ENCODE data around the gene EPDR1. TPM values are rescaled to one million over a fixed set of nuclear protein-coding genes. Genes with fewer than 3 reads are reported as not detected.

The EPDR1 gene
- total and polyA plus RNA-seq, 2 of the 4 experiments (the other 2 are of a cell fraction) = under 0.01 to 0.09 TPM

GRCh38 chr7:37964196-37964595 lies 43.8 kb downstream of the EPDR1 start:
- H3K27me3 ChIP-seq (ENCODE audit: control insufficient read depth, insufficient read depth, low read length) = no peaks in the 10 kb centered on the region

More at GRCh38 chr7:37964196-37964595, 43.8 kb downstream of the EPDR1 start:
- in situ Hi-C loops (cut with MboI; ENCODE audit: low sequenced_read_pairs) (no loop called here), intact Hi-C loops (cut with micrococcal nuclease) (no loop called here), dilution Hi-C loops (cut with HindIII; ENCODE audit: low sequenced_read_pairs, unreplicated experiment) (no loop called here)
- no peak overlapping the region for H2BK20ac ChIP-seq (ENCODE audit: low read depth, low read length)
- no peak overlapping the region for H2AFZ ChIP-seq (replicated peaks; ENCODE audit: low read length, poor library complexity)
- ChIA-PET POLR2A (ENCODE audit: unreplicated experiment) (no interaction called here), CTCF (no interaction called here)
- H3K23ac ChIP-seq (ENCODE audit: low read depth, low read length) = no peak overlapping the region
- no peak overlapping the region for H3K14ac ChIP-seq (replicated peaks; ENCODE audit: low read depth, low read length)
- no peak overlapping the region for H3K9ac ChIP-seq (ENCODE audit: low read depth, low read length)
- H3K18ac ChIP-seq (ENCODE audit: low read depth, low read length) = no peak overlapping the region
- no peak for TF ChIP-seq USF2 (IDR thresholded peaks at IDR 0.05; ENCODE audit: low read depth, low read length)
- TF ChIP-seq MAZ (IDR thresholded peaks at IDR 0.05; ENCODE audit: borderline replicate concordance, low read depth, low read length) = no peak
- no peak for TF ChIP-seq MXI1 (IDR thresholded peaks at IDR 0.05; ENCODE audit: borderline replicate concordance, low read depth, low read length)
- TF ChIP-seq CEBPB (IDR thresholded peaks at IDR 0.05; ENCODE audit: low read depth, low read length) = no peak
- no peak for TF ChIP-seq MAFK (IDR thresholded peaks at IDR 0.05; ENCODE audit: low read depth, low read length)
- no peak for TF ChIP-seq FOS (IDR thresholded peaks at IDR 0.05; ENCODE audit: low read depth, low read length)
- TF ChIP-seq NFE2L2 (IDR thresholded peaks at IDR 0.05; ENCODE audit: low read depth, low read length) = no peak
- TF ChIP-seq CTCF (conservative IDR thresholded peaks at IDR 0.05; ENCODE audit: low read depth, low read length) = no peak
- TF ChIP-seq SMC3 (IDR thresholded peaks at IDR 0.05; ENCODE audit: low read depth, low read length) = no peak
- TF ChIP-seq RAD21 (IDR thresholded peaks at IDR 0.05; ENCODE audit: low read length) = no peak
- no peak for TF ChIP-seq RFX5 (IDR thresholded peaks at IDR 0.05; ENCODE audit: low read depth, low read length)
- TF ChIP-seq RCOR1 (IDR thresholded peaks at IDR 0.05; ENCODE audit: insufficient replicate concordance, low read length) = no peak
- no peak for TF ChIP-seq ELK1 (IDR thresholded peaks at IDR 0.05; ENCODE audit: borderline replicate concordance, low read depth, low read length)
- H2BK15ac ChIP-seq (ENCODE audit: low read depth, low read length) = no peak overlapping the region
- no peak overlapping the region for H4K91ac ChIP-seq (ENCODE audit: insufficient read depth, low read depth, low read length)
- no peaks in the 10 kb centered on the region for H3K9me1 ChIP-seq (ENCODE audit: insufficient read depth, low read length)
- no CpG with 5 or more reads among the region's 5 CpGs for WGBS, 2 experiments (ENCODE audit: extremely low coverage in 2 of 2, insufficient read length in 1 of 2)
- no peaks in the 10 kb centered on the region for H3K36me3 ChIP-seq (ENCODE audit: control insufficient read depth, insufficient read depth, low read length)
- H2AK5ac ChIP-seq (ENCODE audit: low read depth, low read length) = no peak overlapping the region
- ATAC-seq (ENCODE audit: low read depth) (no peak), DNase-seq (no peak)
- no peaks in the 10 kb centered on the region for H3K79me1 ChIP-seq (ENCODE audit: low read depth in 1 of 2, low read length in 2 of 2)
- no peak overlapping the region for H3K4ac ChIP-seq (ENCODE audit: low read depth, low read length)
- no peak overlapping the region for H3K4me3 ChIP-seq (ENCODE audit: insufficient read depth, low read depth, low read length)
- no peaks in the 10 kb centered on the region for H3K4me1 ChIP-seq (ENCODE audit: control insufficient read depth, insufficient read depth, low read length)
- H2BK120ac ChIP-seq (ENCODE audit: low read depth, low read length) = no peak overlapping the region
- no peak overlapping the region for H3K27ac ChIP-seq (ENCODE audit: insufficient read depth, low read length)
- H2AK9ac ChIP-seq (replicated peaks; ENCODE audit: low read depth, low read length, poor library complexity) = no peak overlapping the region
- H4K20me1 ChIP-seq (ENCODE audit: insufficient read depth, low read length) = no peaks in the 10 kb centered on the region
- H4K8ac ChIP-seq (ENCODE audit: low read depth in 2 of 2, low read length in 2 of 2) = no peak overlapping the region
- H2BK5ac ChIP-seq (ENCODE audit: low read depth, low read length, poor library complexity, severe bottlenecking) = no peak overlapping the region
- H4K5ac ChIP-seq (ENCODE audit: low read depth, low read length) = no peak overlapping the region
- peaks cover 4% of the 10 kb centered on the region for H3K9me3 ChIP-seq (ENCODE audit: control insufficient read depth, insufficient read depth, low read length)
- no TSS peak for BruUV-seq (replicated peaks)
- no peak overlapping the region for H3K4me2 ChIP-seq (ENCODE audit: low read depth, low read length)
- H3K56ac ChIP-seq (ENCODE audit: extremely low read depth, insufficient read depth, low read length) = no peak overlapping the region
